HUES48 (cell line): ENCODE data around the gene AGXT.

Experiments used
- H3K27ac ChIP-seq: one replicate; pipeline ENCODE4 v1.7.0; 2013; ENCODE audit warnings: low read depth, low read length, inconsistent platforms
- H3K27me3 ChIP-seq: 2 replicates; pipeline ENCODE4 v1.6.1; 2013; ENCODE audit warnings: mild to moderate bottlenecking, low read length; ENCODE audit not compliant: control insufficient read depth, insufficient read depth
- H3K36me3 ChIP-seq: 2 replicates; pipeline ENCODE4 v1.6.1; 2013; ENCODE audit warnings: low read length; ENCODE audit not compliant: control insufficient read depth, insufficient read depth
- H3K4me1 ChIP-seq: 2 replicates; pipeline ENCODE4 v1.6.1; 2013; ENCODE audit warnings: mild to moderate bottlenecking, low read length; ENCODE audit not compliant: control insufficient read depth, insufficient read depth
- H3K4me3 ChIP-seq: 2 replicates; pipeline ENCODE4 v1.5.1; 2013; ENCODE audit warnings: mild to moderate bottlenecking, low read depth, low read length
- H3K9ac ChIP-seq: 2 replicates; pipeline ENCODE4 v1.6.1; 2013; ENCODE audit warnings: mild to moderate bottlenecking, low read depth, low read length, moderate library complexity
- H3K9me3 ChIP-seq: 2 replicates; pipeline ENCODE4 v1.6.1; 2013; ENCODE audit warnings: low read length; ENCODE audit not compliant: control insufficient read depth, insufficient read depth

AGXT gene

GRCh38 chr2:240921995-240922244 is 53.3 kb downstream of the AGXT start:
- H3K27ac ChIP-seq = no peak overlapping the region
- H3K4me3 ChIP-seq = no peak overlapping the region
- peaks cover under 1% of the 10 kb centered on the region; the same call in 1 of the 2 replicates for H3K4me1 ChIP-seq
- H3K27me3 ChIP-seq = no peaks in the 10 kb centered on the region
- no peaks in the 10 kb centered on the region for H3K9me3 ChIP-seq
- H3K9ac ChIP-seq = no peak overlapping the region
- no peaks in the 10 kb centered on the region for H3K36me3 ChIP-seq

GRCh38 chr2:240922245-240922981 is 53.8 kb downstream of the AGXT start:
- no peaks in the 10 kb centered on the region for H3K27me3 ChIP-seq
- no peaks in the 10 kb centered on the region for H3K36me3 ChIP-seq
- no peaks in the 10 kb centered on the region for H3K4me1 ChIP-seq
- no peaks in the 10 kb centered on the region for H3K9me3 ChIP-seq
- H3K27ac ChIP-seq = no peak overlapping the region
- no peak overlapping the region for H3K9ac ChIP-seq
- H3K4me3 ChIP-seq = no peak overlapping the region

GRCh38 chr2:240922982-240923537 is 54.4 kb downstream of the AGXT start:
- Histone ChIP-seq H3K4me3 (no peak overlapping the region), H3K36me3 (no peaks in the 10 kb centered on the region), H3K27ac (no peak overlapping the region), H3K9ac (no peak overlapping the region), H3K4me1 (no peaks in the 10 kb centered on the region), H3K27me3 (no peaks in the 10 kb centered on the region), H3K9me3 (no peaks in the 10 kb centered on the region)

GRCh38 chr2:240925191-240925567 is 56.6 kb downstream of the AGXT start:
- no peaks in the 10 kb centered on the region for H3K9me3 ChIP-seq
- H3K9ac ChIP-seq = no peak overlapping the region
- no peaks in the 10 kb centered on the region for H3K27me3 ChIP-seq
- H3K27ac ChIP-seq = no peak overlapping the region
- no peaks in the 10 kb centered on the region for H3K4me1 ChIP-seq
- no peak overlapping the region for H3K4me3 ChIP-seq
- H3K36me3 ChIP-seq = no peaks in the 10 kb centered on the region

- Histone ChIP-seq H3K4me1 (no peaks in the 10 kb centered on the region), H3K9me3 (no peaks in the 10 kb centered on the region), H3K27ac (no peak overlapping the region), H3K36me3 (no peaks in the 10 kb centered on the region), H3K27me3 (no peaks in the 10 kb centered on the region), H3K9ac (no peak overlapping the region), H3K4me3 (no peak overlapping the region)
These were observed 57.2 kb downstream of the AGXT start for GRCh38 chr2:240925568-240926515.

GRCh38 chr2:240926516-240927389 is 58.1 kb downstream of the AGXT start:
- no peaks in the 10 kb centered on the region for H3K27me3 ChIP-seq
- no peaks in the 10 kb centered on the region for H3K36me3 ChIP-seq
- H3K27ac ChIP-seq = no peak overlapping the region
- H3K4me1 ChIP-seq = no peaks in the 10 kb centered on the region
- H3K4me3 ChIP-seq = no peak overlapping the region
- no peak overlapping the region for H3K9ac ChIP-seq
- no peaks in the 10 kb centered on the region for H3K9me3 ChIP-seq

- no peak overlapping the region for H3K4me3 ChIP-seq
- no peaks in the 10 kb centered on the region for H3K9me3 ChIP-seq
- no peak overlapping the region for H3K27ac ChIP-seq
- H3K9ac ChIP-seq = no peak overlapping the region
- H3K27me3 ChIP-seq = no peaks in the 10 kb centered on the region
- no peaks in the 10 kb centered on the region for H3K4me1 ChIP-seq
- H3K36me3 ChIP-seq = no peaks in the 10 kb centered on the region
These were observed 58.8 kb downstream of the AGXT start for GRCh38 chr2:240927390-240927781.

- Histone ChIP-seq H3K27ac (no peak overlapping the region), H3K9me3 (no peaks in the 10 kb centered on the region), H3K36me3 (no peaks in the 10 kb centered on the region), H3K4me1 (no peaks in the 10 kb centered on the region), H3K27me3 (no peaks in the 10 kb centered on the region), H3K4me3 (no peak overlapping the region), H3K9ac (no peak overlapping the region)
These were observed 60.1 kb downstream of the AGXT start for GRCh38 chr2:240928476-240929363.

- H3K4me3 ChIP-seq = no peak overlapping the region
- H3K36me3 ChIP-seq = no peaks in the 10 kb centered on the region
- no peak overlapping the region for H3K27ac ChIP-seq
- H3K27me3 ChIP-seq = no peaks in the 10 kb centered on the region
- H3K9ac ChIP-seq = no peak overlapping the region
- H3K4me1 ChIP-seq = no peaks in the 10 kb centered on the region
- H3K9me3 ChIP-seq = no peaks in the 10 kb centered on the region
These were observed 60.9 kb downstream of the AGXT start for GRCh38 chr2:240929364-240930095.
